Smooth muscle cell (in vitro differentiated cells): ENCODE results near the gene INSYN1. TPM values are rescaled to one million over a fixed set of nuclear protein-coding genes. Genes with fewer than 3 reads are reported as not detected.

Source experiments
- DNase-seq: peaks from one replicate; lab custom pipeline; 2025; ENCODE audit not compliant: unreplicated experiment; lab: John Stamatoyannopoulos, UW
- H2AFZ ChIP-seq: fragments of 200-600 bp; sonication (generic); 2 replicates; pipeline ENCODE4 v1.6.0; 2016; ENCODE audit warnings: antibody characterized with exemption, low read depth, mild to moderate bottlenecking
- H3F3A ChIP-seq: fragments of 200-600 bp; sonication (generic); 2 replicates; pipeline ENCODE4 v1.6.0; 2017; ENCODE audit warnings: antibody characterized with exemption, low read depth
- H3K27ac ChIP-seq: fragments of 200-600 bp; sonication (generic); 2 replicates; pipeline ENCODE4 v1.5.1; 2016; ENCODE audit warnings: low read depth, mild to moderate bottlenecking
- H3K27me3 ChIP-seq: fragments of 200-600 bp; sonication (generic); 2 replicates; pipeline ENCODE4 v1.6.1; 2016; ENCODE audit warnings: low read depth, mild to moderate bottlenecking
- H3K36me3 ChIP-seq: fragments of 200-600 bp; sonication (generic); 2 replicates; pipeline ENCODE4 v1.5.1; 2016; ENCODE audit warnings: low read depth
- H3K4me1 ChIP-seq: fragments of 200-600 bp; sonication (generic); 2 replicates; pipeline ENCODE4 v1.5.1; 2016; ENCODE audit warnings: low read depth
- H3K4me2 ChIP-seq: fragments of 200-600 bp; sonication (generic); 2 replicates; pipeline ENCODE4 v1.6.0; 2016; ENCODE audit warnings: mild to moderate bottlenecking
- H3K4me3 ChIP-seq: fragments of 200-600 bp; sonication (generic); 2 replicates; pipeline ENCODE4 v1.5.1; 2016; ENCODE audit warnings: mild to moderate bottlenecking
- H3K79me2 ChIP-seq: fragments of 200-600 bp; sonication (generic); 2 replicates; pipeline ENCODE4 v1.6.0; 2016; ENCODE audit warnings: low read depth, mild to moderate bottlenecking
- H3K9ac ChIP-seq: fragments of 200-600 bp; sonication (generic); 2 replicates; pipeline ENCODE4 v1.6.0; 2016; ENCODE audit warnings: low read depth
- H3K9me3 ChIP-seq: fragments of 200-600 bp; sonication (generic); replicated peaks from 2 replicates; pipeline ENCODE4 v1.5.1; 2016; ENCODE audit warnings: low read depth
- H4K20me1 ChIP-seq: fragments of 200-600 bp; sonication (generic); 2 replicates; pipeline ENCODE4 v1.6.0; 2016; ENCODE audit warnings: low read depth
- WGBS: methylation state at CpG from one replicate; pipeline ENCODE4 v1.1.7; 2016; ENCODE audit warnings: low lambda C conversion rate; 5-methylcytosine and 5-hydroxymethylcytosine counted together
- polyA plus RNA-seq: library from polyadenylated mRNA; unstranded; fragments of >200 nt; fragmentation: Nextera tagmentation; extraction: Ambion mirVana; gene quantifications from 2 replicates; pipeline ENCODE4 v1.2.1, GENCODE V29; 2016
- total RNA-seq: library from RNA; depleted of rRNA; stranded (reverse); fragments of >200 nt; gene quantifications from 2 replicates; pipeline ENCODE4 v1.2.3, GENCODE V29; 2014
- TF ChIP-seq, protein P1 (sequence below): fragments of 200-600 bp; sonication (generic); IDR thresholded peaks from 2 replicates; pipeline ENCODE4 v1.5.1; 2017; ENCODE audit warnings: borderline replicate concordance, mild to moderate bottlenecking, antibody characterized with exemption; ENCODE audit not compliant: insufficient read depth, poor library complexity, severe bottlenecking

INSYN1 gene
- total and polyA plus RNA-seq, 2 experiments from 2014 or later, result 1.6 to 4.0 TPM

DNA sequence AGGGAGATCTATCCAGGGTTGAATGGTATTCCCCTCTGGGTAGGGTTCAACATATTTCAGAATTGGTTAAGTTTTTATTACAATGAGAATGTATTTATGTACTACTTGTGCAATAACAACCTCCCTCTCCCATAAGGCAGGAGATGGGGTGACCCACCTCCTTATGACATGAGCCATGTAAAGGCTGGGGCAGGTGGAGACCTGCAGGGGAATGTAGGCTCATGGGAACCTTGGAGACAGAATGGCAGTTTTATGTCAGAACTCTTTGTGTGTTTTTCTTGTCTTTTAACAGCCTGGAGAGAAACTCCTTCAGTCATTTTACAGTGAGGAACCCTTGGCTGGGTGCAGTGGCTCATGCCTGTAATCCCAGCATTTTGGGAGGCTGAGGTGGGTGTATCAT, 24.6 kb upstream of the INSYN1 start:
- H3K27ac ChIP-seq, result no peak overlapping the region
- peaks cover 3% of the 10 kb centered on the region for H3K4me1 ChIP-seq
- H3F3A ChIP-seq, result no peaks in the 10 kb centered on the region
- H3K9ac ChIP-seq, result no peak overlapping the region
- no peak overlapping the region for H2AFZ ChIP-seq
- H3K27me3 ChIP-seq, result no peaks in the 10 kb centered on the region
- H3K79me2 ChIP-seq, result no peaks in the 10 kb centered on the region
- no peaks in the 10 kb centered on the region for H3K36me3 ChIP-seq
- H3K4me2 ChIP-seq, result no peak overlapping the region
- TF ChIP-seq, protein P1, sequence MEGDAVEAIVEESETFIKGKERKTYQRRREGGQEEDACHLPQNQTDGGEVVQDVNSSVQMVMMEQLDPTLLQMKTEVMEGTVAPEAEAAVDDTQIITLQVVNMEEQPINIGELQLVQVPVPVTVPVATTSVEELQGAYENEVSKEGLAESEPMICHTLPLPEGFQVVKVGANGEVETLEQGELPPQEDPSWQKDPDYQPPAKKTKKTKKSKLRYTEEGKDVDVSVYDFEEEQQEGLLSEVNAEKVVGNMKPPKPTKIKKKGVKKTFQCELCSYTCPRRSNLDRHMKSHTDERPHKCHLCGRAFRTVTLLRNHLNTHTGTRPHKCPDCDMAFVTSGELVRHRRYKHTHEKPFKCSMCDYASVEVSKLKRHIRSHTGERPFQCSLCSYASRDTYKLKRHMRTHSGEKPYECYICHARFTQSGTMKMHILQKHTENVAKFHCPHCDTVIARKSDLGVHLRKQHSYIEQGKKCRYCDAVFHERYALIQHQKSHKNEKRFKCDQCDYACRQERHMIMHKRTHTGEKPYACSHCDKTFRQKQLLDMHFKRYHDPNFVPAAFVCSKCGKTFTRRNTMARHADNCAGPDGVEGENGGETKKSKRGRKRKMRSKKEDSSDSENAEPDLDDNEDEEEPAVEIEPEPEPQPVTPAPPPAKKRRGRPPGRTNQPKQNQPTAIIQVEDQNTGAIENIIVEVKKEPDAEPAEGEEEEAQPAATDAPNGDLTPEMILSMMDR, result no peak
- no peaks in the 10 kb centered on the region for H3K9me3 ChIP-seq
- H3K4me3 ChIP-seq, result no peak overlapping the region
- no peaks in the 10 kb centered on the region for H4K20me1 ChIP-seq
- no peak for DNase-seq

DNA sequence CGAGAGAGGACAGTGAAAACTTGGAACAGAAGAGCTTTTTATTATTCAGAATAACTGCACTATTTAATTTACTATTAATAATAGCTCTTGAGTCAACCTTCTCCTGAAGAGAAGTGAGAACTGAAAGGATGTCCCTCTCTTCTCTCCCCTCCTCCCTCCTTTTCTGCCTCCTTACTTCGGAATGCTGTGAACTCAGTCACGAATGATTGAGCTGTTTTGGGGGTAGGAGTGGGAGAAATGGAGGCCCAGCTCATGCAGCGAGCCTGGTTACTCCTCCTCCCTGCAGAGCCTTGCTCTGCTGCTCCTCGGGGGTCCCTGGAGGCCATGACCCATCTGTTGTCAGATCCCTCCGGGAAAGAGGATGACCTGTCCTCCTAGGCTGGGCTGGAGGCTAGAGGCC, 20.3 kb upstream of the INSYN1 start:
- no peak overlapping the region for H3K9ac ChIP-seq
- H3K4me2 ChIP-seq, result no peak overlapping the region
- DNase-seq, result no peak
- H3K27me3 ChIP-seq, result no peaks in the 10 kb centered on the region
- H2AFZ ChIP-seq, result no peak overlapping the region
- no peaks in the 10 kb centered on the region for H3F3A ChIP-seq
- WGBS, result 80% methylated on average over 6 of the region's 6 CpGs
- H3K9me3 ChIP-seq, result no peaks in the 10 kb centered on the region
- no peaks in the 10 kb centered on the region for H3K79me2 ChIP-seq
- H3K36me3 ChIP-seq, result no peaks in the 10 kb centered on the region
- TF ChIP-seq, protein P1, result no peak
- no peaks in the 10 kb centered on the region for H4K20me1 ChIP-seq
- H3K4me3 ChIP-seq, result no peak overlapping the region
- H3K27ac ChIP-seq, result no peak overlapping the region
- peaks cover 3% of the 10 kb centered on the region for H3K4me1 ChIP-seq

DNA sequence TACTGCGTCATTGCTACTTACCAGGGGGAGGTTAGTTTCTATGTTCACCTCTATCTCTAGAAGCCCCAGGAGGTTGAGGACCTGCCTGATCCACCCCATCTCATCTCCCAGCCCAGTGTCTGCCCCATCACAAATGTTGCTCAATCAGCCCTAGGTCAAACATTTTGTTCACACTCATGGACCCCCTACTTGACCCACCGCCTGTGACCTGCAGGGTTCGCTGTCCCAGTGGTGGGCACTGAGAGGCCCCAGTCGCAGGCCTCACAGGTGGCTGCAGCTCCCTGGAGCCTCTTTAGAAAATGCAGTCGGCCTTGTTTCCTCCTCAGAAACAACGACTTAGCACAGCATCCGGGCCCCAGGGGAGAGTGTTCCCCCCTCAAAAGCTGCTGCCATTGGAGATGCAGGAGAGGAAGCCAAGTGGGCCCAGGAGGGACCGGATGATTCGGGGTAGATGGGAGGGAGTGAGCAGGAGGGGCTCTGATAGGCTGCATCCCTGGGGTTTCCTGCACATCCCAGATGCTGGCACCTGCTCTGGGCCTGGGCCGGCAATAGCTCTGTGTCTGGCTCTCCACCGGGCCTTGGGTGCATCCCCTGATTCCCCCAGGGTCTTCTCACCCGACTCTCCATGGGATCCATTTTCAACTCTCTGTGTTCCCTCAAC, 18.4 kb upstream of the INSYN1 start:
- Histone ChIP-seq H3K36me3 (no peaks in the 10 kb centered on the region), H3K9me3 (no peaks in the 10 kb centered on the region), H3K4me2 (no peak overlapping the region), H3K9ac (no peak overlapping the region), H3K27ac (no peak overlapping the region), H4K20me1 (no peaks in the 10 kb centered on the region), H3K79me2 (no peaks in the 10 kb centered on the region), H2AFZ (no peak overlapping the region), H3K4me3 (no peak overlapping the region), H3K4me1 (peaks cover 10% of the 10 kb centered on the region), H3F3A (no peaks in the 10 kb centered on the region), H3K27me3 (no peaks in the 10 kb centered on the region)
- no peak for DNase-seq
- 78% methylated on average over 12 of the region's 12 CpGs for WGBS
- TF ChIP-seq, protein P1, result no peak

DNA sequence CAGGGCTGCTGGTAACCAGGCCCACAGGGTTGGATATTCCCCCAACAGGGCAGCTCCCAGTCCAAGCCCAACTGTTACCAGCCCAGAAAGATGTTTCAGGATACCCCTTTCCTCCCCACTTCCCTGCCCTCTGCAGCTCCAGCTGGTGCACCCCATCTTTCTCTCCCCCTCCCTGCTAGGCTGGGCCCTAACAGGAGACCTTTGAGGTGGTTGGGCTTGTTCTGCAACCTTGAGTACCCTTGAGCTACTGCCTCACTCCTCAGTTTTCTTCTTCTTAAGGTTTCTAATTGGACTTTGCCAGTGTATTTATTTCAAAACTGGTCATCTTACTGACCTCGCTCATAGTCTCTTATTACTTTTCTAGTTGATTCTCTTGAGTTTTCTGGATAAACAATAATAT, 16.9 kb upstream of the INSYN1 start:
- WGBS, result 74% methylated on average over 1 of the region's 1 CpG
- H3F3A ChIP-seq, result no peaks in the 10 kb centered on the region
- H3K4me2 ChIP-seq, result no peak overlapping the region
- H3K9me3 ChIP-seq, result no peaks in the 10 kb centered on the region
- H3K36me3 ChIP-seq, result no peaks in the 10 kb centered on the region
- H3K9ac ChIP-seq, result no peak overlapping the region
- TF ChIP-seq, protein P1, result no peak
- H3K4me1 ChIP-seq, result peaks cover 10% of the 10 kb centered on the region
- no peak for DNase-seq
- H3K27me3 ChIP-seq, result no peaks in the 10 kb centered on the region
- H3K4me3 ChIP-seq, result no peak overlapping the region
- no peak overlapping the region for H2AFZ ChIP-seq
- H4K20me1 ChIP-seq, result no peaks in the 10 kb centered on the region
- no peaks in the 10 kb centered on the region for H3K79me2 ChIP-seq
- H3K27ac ChIP-seq, result no peak overlapping the region
